MM.1S (cell line): ENCODE measurements around the gene CLEC9A.
"Not testable (repeated sequence)": the region's sequence is repeated elsewhere in the genome, so short reads cannot be mapped to it uniquely, and the experiment has no call there.

Source experiments
- DNase-seq: peaks from one replicate; pipeline ENCODE4 v3.0.0-alpha.2; 2015
- H2AFZ ChIP-seq: fragments of 300-600 bp; sonication (generic); 2 replicates; pipeline ENCODE4 v1.6.0; 2016; ENCODE audit warnings: antibody characterized with exemption, low read length
- H3F3A ChIP-seq: fragments of 300-600 bp; sonication (generic); 2 replicates; pipeline ENCODE4 v1.6.1; 2016; ENCODE audit warnings: mild to moderate bottlenecking, antibody characterized with exemption, low read length, moderate library complexity, mixed read lengths; ENCODE audit not compliant: insufficient read depth
- H3K27ac ChIP-seq: fragments of 300-600 bp; sonication (generic); 2 replicates; pipeline ENCODE4 v1.5.1; 2016; ENCODE audit warnings: mild to moderate bottlenecking, low read length
- H3K27me3 ChIP-seq: fragments of 300-600 bp; sonication (generic); replicated peaks from 2 replicates; pipeline ENCODE4 v1.6.0; 2016; ENCODE audit warnings: low read length; ENCODE audit not compliant: insufficient read depth
- H3K36me3 ChIP-seq: fragments of 300-600 bp; sonication (generic); replicated peaks from 2 replicates; pipeline ENCODE4 v1.6.1; 2016; ENCODE audit warnings: mild to moderate bottlenecking, low read length, mixed read lengths; ENCODE audit not compliant: insufficient read depth
- H3K4me1 ChIP-seq: fragments of 300-600 bp; sonication (generic); 2 replicates; pipeline ENCODE4 v1.6.1; 2016; ENCODE audit warnings: low read length, mixed read lengths
- H3K4me2 ChIP-seq: fragments of 300-600 bp; sonication (generic); 2 replicates; pipeline ENCODE4 v1.6.0; 2016; ENCODE audit warnings: low read depth, low read length
- H3K4me3 ChIP-seq: fragments of 300-600 bp; sonication (generic); 2 replicates; pipeline ENCODE4 v1.5.1; 2016; ENCODE audit warnings: low read length, mixed read lengths
- H3K79me2 ChIP-seq: fragments of 300-600 bp; sonication (generic); 2 replicates; pipeline ENCODE4 v1.6.1; 2016; ENCODE audit warnings: mixed run types, low read length, mixed read lengths
- H3K9ac ChIP-seq: fragments of 300-600 bp; sonication (generic); 2 replicates; pipeline ENCODE4 v1.6.1; 2016; ENCODE audit warnings: low read length, mixed read lengths
- H3K9me2 ChIP-seq: fragments of 300-600 bp; sonication (generic); replicated peaks from 2 replicates; pipeline ENCODE4 v1.6.1; 2016; ENCODE audit warnings: mild to moderate bottlenecking, low read length, mixed read lengths; ENCODE audit not compliant: insufficient read depth
- H3K9me3 ChIP-seq: fragments of 300-600 bp; sonication (generic); replicated peaks from 2 replicates; pipeline ENCODE4 v1.6.1; 2016; ENCODE audit warnings: mild to moderate bottlenecking, low read length, mixed read lengths; ENCODE audit not compliant: insufficient read depth
- H4K20me1 ChIP-seq: fragments of 300-600 bp; sonication (generic); 2 replicates; pipeline ENCODE4 v1.6.1; 2016; ENCODE audit warnings: mild to moderate bottlenecking, low read length, moderate library complexity, mixed read lengths; ENCODE audit not compliant: insufficient read depth
- EZH2 ChIP-seq: fragments of 300-600 bp; sonication (generic); optimal IDR thresholded peaks from 2 replicates; pipeline ENCODE3; 2017; ENCODE audit warnings: low read depth, mild to moderate bottlenecking, antibody characterized with exemption, low read length, mixed read lengths
- EZH2phosphoT487 ChIP-seq: fragments of 300-600 bp; sonication (generic); IDR thresholded peaks from 2 replicates; pipeline ENCODE4 v1.6.1; 2018; ENCODE audit warnings: antibody characterized with exemption, low read length
- TF ChIP-seq, protein P1 (sequence below): fragments of 300-600 bp; sonication (generic); IDR thresholded peaks from 2 replicates; pipeline ENCODE4 v1.5.1; 2016; ENCODE audit warnings: antibody characterized with exemption, low read length, mixed read lengths

The CLEC9A gene

DNA sequence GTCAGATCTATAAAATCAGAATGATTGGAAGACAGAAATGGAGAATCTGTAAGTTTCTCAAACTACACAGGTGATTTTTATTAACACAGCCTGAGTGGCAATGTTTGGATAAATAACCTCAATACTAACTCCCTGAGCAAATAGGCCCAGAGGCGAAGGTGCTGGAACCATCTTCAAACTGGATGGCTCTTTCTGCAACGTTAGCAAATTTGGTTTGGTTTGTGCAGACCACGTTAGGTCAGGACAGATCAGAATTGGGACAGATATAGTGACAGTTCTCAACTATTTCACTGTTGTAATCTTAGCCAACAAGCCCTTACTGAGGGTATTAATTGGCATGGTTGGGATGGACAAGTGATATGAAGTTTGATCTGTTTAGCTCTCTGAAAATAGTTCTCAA lies 9.1 kb upstream of the CLEC9A start:
- H3K4me3 ChIP-seq = no peak overlapping the region
- no peaks in the 10 kb centered on the region for H3F3A ChIP-seq
- H3K9me2 ChIP-seq = no peaks in the 10 kb centered on the region
- H3K4me1 ChIP-seq = no peaks in the 10 kb centered on the region
- no peak for TF ChIP-seq EZH2
- TF ChIP-seq, protein P1, sequence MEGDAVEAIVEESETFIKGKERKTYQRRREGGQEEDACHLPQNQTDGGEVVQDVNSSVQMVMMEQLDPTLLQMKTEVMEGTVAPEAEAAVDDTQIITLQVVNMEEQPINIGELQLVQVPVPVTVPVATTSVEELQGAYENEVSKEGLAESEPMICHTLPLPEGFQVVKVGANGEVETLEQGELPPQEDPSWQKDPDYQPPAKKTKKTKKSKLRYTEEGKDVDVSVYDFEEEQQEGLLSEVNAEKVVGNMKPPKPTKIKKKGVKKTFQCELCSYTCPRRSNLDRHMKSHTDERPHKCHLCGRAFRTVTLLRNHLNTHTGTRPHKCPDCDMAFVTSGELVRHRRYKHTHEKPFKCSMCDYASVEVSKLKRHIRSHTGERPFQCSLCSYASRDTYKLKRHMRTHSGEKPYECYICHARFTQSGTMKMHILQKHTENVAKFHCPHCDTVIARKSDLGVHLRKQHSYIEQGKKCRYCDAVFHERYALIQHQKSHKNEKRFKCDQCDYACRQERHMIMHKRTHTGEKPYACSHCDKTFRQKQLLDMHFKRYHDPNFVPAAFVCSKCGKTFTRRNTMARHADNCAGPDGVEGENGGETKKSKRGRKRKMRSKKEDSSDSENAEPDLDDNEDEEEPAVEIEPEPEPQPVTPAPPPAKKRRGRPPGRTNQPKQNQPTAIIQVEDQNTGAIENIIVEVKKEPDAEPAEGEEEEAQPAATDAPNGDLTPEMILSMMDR = no peak
- TF ChIP-seq EZH2phosphoT487 = no peak
- no peaks in the 10 kb centered on the region for H3K79me2 ChIP-seq
- no peaks in the 10 kb centered on the region for H3K27me3 ChIP-seq
- H4K20me1 ChIP-seq = no peaks in the 10 kb centered on the region
- H3K9me3 ChIP-seq = no peaks in the 10 kb centered on the region
- no peaks in the 10 kb centered on the region for H3K36me3 ChIP-seq
- no peak overlapping the region for H2AFZ ChIP-seq
- no peak overlapping the region for H3K4me2 ChIP-seq
- no peak overlapping the region for H3K27ac ChIP-seq
- DNase-seq = no peak
- no peak overlapping the region for H3K9ac ChIP-seq

DNA sequence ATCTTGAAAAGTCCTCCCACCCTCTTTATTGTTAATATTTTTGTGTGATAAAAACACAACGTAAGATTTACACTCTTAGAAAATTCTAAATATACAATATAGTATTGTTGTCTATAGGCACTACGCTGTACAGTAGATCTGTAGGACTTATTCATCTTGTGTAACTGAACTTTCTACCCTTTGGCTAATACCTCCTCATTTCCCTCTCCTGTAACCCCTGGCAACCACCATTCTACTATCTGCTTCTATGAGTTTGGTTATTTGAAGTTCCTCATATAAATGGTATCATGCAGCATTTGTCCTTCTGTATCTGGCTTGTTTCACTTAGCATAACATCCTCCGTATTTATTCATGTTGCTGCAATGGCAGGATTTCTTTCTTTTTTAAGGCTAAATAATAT lies 5.2 kb upstream of the CLEC9A start:
- DNase-seq = no peak
- Histone ChIP-seq H2AFZ (no peak overlapping the region), H3K9me2 (no peaks in the 10 kb centered on the region), H3K4me2 (no peak overlapping the region), H3K9ac (no peak overlapping the region), H3F3A (no peaks in the 10 kb centered on the region), H3K79me2 (no peaks in the 10 kb centered on the region), H3K27ac (no peak overlapping the region), H3K4me3 (no peak overlapping the region), H3K27me3 (no peaks in the 10 kb centered on the region), H4K20me1 (no peaks in the 10 kb centered on the region), H3K36me3 (no peaks in the 10 kb centered on the region), H3K4me1 (no peaks in the 10 kb centered on the region), H3K9me3 (no peaks in the 10 kb centered on the region)
- TF ChIP-seq EZH2 = no peak
- TF ChIP-seq, protein P1 = no peak
- no peak for TF ChIP-seq EZH2phosphoT487

DNA sequence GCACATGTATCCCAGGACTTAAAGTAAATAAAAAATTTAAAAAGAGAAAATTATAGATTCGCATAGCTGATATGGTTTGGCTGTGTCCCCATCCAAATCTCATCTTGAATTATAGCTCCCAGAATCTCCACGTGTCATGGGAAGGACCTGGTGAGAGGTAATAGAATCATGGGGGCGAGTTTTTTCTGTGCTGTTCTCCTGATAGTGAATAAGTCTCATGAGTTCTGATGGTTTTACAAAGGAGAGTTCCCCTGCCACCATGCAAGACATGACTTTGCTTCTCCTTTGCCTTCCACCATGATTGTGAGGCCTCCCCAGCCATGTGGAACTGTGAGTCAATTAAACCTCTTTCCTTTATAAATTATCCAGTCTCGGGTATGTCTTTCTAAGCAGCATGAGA lies 3.8 kb upstream of the CLEC9A start:
- not testable (repeated sequence) for H3K9ac ChIP-seq, H3K27me3 ChIP-seq, H4K20me1 ChIP-seq, H3K4me3 ChIP-seq, H3K9me2 ChIP-seq, DNase-seq, H3K4me1 ChIP-seq, H3K4me2 ChIP-seq, H2AFZ ChIP-seq, H3K79me2 ChIP-seq, H3K27ac ChIP-seq, H3F3A ChIP-seq, H3K9me3 ChIP-seq, H3K36me3 ChIP-seq

DNA sequence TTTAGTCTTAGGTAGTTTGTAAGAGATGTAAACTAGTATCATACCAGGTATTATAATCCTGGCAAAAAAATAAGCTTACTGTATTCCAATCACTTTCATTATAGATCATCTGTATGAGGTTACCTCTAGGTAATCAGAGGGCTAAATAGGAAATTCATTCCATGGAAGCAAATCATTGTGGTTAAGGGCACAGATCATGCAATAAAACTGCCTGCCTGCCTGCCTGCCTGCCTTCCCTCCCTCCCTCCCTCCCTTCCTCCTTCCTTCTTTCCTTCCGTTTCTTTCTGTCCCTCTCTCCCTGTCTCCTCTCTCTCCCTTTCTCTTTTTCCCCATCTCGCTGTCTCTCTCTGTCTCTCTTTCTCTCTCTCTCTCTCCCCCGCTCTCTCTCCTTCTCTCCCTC lies 3.2 kb upstream of the CLEC9A start:
- H3K4me2 ChIP-seq = no peak overlapping the region
- H3K9ac ChIP-seq = no peak overlapping the region
- no peak overlapping the region for H2AFZ ChIP-seq

More for the DNA sequence above, 3.2 kb upstream of the CLEC9A start:
- no peak for DNase-seq
- Histone ChIP-seq H3K27me3 (no peaks in the 10 kb centered on the region), H3K9me3 (no peaks in the 10 kb centered on the region), H3K9me2 (no peaks in the 10 kb centered on the region), H3F3A (no peaks in the 10 kb centered on the region), H3K4me1 (no peaks in the 10 kb centered on the region), H4K20me1 (no peaks in the 10 kb centered on the region), H3K27ac (no peak overlapping the region), H3K36me3 (no peaks in the 10 kb centered on the region), H3K79me2 (no peaks in the 10 kb centered on the region), H3K4me3 (no peak overlapping the region)
- TF ChIP-seq, protein P1 = no peak
- TF ChIP-seq EZH2 (no peak), EZH2phosphoT487 (no peak)
